GM18909 (cell line): ENCODE measurements around the gene CYTH3.
A peak's percentile ranks its signal among the peaks of the same experiment; 100 is the strongest.

Source experiments
- ATAC-seq: cut with Tn5 transposase; IDR thresholded peaks from one replicate; pipeline ENCODE4 v1.9.1; 2021; ENCODE audit warnings: mild to moderate bottlenecking; ENCODE audit not compliant: unreplicated experiment, poor library complexity

CYTH3 gene

DNA sequence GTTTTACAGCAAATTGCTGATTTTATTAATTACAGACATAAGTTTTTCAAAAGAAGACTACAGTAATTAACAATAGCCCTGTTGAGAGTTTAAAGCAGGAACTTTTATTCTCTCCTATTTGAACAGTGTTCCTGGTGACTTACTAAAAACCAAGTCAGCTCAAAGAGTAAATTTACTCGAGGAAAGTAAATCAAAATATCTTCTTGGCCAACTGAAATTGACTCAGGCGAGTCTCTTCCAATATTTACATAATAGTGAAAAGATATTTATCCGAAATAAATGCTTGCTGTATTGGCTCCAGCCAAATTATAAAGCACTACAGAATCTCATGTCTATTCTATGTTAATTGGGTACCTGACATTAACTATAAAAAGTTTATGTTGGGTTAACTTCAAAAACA, 13.2 kb downstream of the CYTH3 start:
- no peak for ATAC-seq

DNA sequence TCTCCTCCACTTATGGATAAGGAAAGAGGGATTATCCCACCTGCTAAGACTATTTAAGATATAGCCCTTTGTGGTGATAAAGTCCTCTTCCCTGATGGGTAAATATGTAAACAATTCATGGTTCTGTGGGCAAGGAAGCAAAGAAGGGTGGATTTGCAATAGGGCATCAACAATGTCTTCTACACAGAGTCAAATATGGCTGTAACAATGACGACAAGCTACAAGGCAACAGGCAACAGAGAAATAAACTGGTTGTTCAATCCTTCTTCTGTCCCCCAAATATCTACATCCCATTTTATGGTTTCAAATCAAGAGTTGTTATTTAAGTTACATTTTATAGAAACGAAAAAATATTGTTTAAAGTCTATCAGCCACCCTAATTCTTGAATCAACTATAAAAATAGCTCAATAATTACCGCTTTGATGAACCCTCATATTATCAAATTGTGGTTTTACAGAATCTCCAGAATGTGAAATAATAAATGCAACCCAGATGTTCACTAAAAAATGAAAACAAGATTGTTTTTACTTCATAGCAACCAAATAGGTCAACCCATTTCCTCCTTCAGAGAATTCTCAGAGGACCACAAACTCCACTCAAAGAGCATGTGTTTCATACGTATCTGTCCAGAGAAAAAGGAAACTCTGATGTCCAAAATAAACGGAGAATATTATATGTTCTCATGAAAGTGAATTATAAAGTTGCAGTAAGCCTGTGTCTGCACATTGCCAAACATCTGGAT, 13.8 kb downstream of the CYTH3 start:
- ATAC-seq: no peak

DNA sequence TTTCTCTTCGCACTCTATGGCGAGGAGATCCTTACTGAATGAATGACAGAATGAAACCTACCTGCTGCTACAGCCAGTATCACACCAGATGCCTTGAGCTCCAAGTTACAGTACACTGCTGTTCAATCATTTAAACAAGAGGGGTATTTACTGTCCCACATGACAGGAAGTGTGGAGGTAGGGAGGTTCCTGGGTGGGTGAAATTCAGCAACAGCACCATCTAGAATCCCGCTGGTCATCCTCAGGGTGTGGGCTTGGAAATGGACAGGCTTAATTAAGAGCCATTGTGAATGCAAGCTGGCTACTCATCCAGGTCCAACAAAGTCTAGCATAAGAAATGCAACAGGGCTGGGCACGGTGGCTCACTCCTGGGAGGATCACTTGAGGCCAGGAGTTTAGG, 14.7 kb downstream of the CYTH3 start:
- ATAC-seq: peak; percentile 38

DNA sequence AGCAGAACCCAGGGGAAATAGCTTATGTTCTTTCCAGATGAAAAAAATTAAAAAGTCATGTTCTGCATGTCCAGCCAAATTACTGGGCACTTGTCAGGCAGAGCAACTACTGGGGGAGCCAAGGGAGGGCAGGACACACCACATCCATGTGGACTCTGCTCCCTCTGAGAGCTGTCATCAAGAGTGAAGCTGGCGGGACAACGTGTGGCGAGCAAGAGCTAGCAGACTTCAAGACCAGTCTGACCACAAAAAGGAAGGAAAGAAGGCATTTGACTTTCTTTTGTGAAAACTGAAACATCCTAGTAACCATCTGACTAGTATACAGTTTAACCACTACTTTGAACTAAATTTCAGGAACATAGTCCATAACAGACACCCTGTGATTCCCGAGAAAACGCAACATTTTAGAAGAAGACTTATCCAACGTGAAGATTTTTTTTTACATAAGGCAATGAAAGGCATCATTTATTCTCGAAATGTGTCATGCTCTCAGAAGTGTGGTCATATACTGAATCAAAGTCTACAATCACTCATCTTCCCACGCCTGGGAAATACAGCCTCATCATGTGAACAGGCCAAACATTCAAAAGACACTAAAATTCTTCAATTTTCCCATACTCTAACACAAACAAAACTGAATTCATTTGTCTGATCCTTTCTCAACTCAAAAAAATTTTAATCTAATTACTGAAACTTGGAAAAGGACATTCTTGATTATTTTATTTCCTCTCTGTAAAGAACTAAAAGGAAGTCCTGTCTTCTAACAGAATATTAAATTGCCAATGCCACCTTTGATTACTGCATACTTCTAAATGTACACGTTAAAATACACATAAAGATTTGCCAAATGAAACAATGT, 15.5 kb downstream of the CYTH3 start:
- ATAC-seq: peak; percentile 80

DNA sequence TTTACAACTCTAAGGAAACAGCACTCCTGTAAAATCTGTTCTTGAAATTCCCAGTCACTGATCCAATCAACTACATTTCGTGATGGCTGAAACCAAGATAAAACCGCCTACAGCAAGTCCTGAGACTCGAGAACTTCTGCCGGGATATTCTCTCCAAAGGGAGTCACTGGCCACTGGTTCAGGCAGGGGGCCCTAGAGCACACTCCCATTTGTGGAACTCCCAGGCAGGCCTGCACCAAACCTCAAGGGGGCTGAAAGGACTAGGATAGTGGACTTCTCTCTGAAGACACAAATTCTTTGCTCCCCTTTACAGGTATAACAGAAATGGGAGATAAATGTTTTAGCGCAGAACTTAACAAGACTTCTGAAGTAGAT, 16.3 kb downstream of the CYTH3 start:
- ATAC-seq: no peak

DNA sequence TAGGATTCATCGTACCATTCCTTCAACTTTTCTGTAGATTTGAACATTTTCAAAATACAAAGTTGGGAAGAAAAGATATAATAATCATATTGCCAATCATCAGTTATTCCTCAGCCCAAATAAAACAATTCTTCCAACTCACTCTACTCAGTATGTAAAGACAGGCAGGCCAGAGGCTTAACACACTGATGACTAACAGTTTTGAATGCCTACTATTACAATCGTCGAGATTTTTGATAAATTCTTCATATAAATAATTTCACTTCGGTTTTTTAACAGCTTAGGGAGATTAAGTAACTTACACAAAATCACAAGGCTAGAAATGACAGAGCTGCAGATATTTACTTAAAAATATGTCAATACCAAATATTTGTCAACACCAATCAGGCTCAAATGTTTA, 17.6 kb downstream of the CYTH3 start:
- no peak for ATAC-seq

DNA sequence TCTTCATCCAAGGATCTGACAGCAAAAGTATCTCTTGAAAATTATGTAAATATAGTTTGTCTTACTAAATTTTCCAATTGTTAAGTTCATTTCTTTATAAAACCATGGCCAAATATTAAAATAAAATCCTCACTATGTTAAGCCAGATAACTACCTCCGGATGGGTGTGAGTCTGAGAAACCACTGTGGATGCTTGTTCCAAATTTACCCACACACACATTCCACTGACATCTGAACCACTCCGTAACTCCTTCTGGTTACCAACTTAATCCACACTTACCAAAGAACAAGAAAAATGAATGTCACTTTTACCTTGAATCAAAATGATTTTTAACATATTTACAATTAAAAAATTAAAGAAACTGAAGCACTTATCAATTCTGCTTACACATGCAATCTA, 19.7 kb downstream of the CYTH3 start:
- no peak for ATAC-seq

DNA sequence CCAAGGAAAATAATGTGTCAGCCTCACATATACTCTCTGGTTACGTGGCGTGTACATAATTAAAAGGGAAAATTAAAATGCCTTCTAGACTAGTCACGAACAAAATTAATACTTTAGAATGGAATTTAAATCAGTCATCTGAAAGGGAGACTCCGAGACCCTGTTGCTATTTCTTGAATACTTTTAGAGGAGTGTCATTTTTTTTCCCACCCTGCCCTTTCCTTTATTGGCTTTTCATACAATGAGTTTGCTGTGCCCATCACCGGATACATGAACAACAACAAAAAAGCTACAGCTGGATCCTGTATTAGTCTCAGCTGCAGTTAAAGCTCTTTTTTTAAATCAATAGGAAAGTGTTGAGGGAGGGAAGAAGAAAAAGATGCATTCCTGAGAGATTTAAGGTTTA, 20.1 kb downstream of the CYTH3 start:
- ATAC-seq: no peak

DNA sequence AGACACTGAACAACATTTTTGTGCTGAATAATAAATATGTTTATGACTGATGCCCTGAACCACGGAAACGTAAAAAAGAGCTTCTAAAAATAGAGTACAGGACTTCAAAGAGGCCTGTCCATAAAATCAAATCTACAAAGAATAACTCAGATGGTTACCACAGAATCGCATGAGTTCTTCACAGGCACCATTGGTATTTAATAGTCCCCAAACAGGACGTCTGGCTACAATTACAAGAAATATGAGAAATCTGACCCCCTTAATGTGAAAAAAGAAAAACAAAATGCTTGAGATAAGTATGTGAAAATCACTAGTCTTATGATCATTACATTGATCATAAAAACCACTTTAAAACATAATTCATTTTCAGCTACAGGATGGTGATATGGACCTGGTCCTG, 20.8 kb downstream of the CYTH3 start:
- no peak for ATAC-seq

DNA sequence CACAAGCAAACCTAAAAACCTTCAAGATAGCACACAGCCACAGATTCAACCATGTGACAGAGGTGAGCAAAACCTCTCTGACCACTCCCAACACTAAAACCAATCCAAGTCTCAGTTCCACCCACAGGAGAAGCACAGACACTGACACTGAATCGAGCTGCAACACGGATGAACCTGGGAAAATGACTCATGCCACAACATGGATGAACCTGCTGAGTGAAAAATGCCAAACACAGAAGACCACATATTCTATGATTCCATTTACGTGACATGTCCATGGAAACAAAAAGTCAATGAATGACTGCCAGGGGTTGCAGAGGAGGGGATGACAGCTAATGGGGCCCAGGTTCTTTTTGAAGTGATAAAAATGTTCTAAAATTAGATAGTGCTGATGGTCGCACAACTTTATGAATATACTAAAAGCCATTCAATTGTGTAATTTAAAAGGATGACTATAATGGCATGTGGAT, 22.0 kb downstream of the CYTH3 start:
- ATAC-seq: peak; percentile 84

DNA sequence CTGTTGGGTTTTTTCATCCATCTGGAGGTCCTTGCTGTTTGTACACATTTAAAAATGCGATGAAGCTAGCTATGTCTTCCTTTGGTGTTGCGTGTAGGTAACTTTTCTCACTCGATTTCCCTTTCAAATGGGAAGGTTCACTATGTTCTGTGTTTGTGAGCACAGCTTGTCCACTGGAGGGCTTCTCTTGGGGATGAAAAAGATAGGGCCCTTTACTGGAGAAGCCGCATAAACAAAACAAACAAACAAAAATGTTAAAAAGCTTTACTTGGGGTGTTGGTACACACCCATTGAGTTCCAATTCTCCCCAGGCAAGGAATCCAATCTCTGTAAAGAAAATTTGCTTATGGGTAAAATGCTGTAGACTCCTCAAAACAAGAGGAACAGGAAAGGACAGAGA, 23.4 kb downstream of the CYTH3 start:
- ATAC-seq: no peak

DNA sequence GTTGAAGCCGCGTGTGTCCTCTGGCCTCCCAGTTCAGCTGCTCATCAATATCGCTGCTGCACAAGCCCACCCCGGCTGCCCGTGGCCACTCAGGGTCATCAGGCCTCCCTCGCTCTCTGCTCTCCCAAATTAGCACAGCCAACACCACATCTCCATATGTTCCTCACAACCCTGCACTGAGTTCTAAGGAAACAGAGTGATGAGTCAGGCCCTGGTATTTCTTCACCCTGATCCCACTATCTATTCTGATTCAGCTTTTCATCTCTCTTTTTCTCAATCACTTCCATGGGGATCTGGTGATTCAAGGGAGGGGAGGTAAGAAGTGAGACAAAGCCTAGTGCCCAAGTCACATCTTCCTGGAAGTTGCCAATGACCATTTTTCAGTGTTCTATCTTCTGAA, 23.8 kb downstream of the CYTH3 start:
- no peak for ATAC-seq

DNA sequence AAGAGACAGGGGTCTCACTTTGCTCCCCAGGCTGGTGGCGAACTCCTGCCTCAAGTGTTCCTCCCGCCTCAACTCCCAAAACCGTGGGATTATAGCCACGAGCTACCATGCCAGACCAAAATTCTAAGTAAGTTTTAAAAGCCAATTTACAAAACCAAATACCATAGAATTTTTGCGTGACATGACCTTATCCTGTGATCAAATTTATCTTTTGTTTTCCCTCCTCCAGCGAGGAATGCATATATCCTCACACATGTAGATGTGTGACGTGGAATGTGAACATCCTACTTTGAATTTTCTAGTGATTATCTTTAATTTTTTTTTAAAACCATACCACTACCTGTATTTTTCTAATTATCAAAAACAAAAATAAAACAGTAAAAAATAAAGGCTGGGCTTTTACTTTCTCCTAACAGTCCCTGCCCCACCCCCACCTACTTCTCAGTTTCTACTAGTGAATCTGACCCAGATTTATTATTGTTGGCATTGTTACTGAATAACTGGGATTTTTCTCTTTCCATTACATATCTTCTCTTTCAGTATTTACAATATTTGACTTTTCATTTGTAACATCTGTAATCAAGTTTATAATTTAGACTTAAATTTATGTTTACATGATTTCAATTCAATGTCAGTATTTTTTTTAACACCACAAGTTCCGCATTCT, 26.0 kb downstream of the CYTH3 start:
- no peak for ATAC-seq

DNA sequence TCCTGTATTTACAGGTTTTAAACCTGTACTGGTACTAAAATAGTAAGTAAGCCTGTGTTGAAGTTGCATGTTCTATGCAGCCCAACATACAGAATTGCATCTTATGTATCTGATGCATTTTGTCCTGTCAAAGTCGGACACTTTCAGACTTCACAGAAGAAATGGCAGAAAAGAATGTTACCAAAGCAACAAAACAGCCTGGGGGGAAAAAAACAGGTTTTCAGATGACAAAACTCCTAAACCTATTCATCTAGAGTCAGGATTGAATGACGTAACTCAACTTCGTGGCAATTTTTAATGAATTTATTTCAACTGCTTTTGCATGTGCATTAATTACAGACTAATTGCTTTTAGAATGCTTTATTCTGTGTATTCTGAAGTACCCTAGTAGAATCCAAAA, 28.4 kb downstream of the CYTH3 start:
- ATAC-seq: no peak

DNA sequence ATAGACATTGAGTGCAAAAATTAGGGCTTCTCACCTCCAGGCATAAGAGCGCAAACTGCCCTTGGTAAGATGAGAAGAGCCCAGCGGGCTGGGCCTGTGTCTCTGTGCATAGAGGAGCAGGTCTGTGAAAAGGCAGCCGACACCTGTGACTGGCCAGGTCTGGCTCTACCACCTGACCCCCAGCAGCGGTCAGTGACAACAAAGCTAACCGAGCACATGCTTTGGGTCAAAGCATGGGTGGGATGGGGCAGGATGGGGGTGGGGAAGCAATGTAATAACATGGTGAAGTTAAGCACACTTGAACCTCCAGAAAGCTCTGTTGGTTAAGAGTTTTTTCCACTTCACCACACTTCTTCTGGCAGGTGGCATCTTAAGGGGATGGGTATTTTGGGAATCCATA, 29.3 kb downstream of the CYTH3 start:
- ATAC-seq: no peak

DNA sequence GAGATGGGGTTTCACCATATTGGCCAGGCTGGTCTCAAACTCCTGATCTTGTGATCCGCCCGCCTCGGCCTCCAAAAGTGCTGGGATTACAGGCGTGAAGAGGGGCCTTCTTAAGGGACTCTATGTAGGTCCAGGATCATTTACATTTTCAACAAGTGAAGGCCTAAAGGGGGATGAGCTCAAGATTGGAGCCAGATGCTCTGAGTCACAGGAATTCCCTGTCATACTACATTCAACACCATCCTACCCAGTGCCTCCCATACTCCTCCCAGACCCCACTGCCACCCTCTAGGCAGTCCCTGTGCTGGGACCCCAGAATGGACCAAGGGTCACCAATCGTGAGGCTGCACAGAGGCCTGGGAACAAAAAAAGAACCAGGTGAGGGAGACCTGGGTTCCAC, 29.9 kb downstream of the CYTH3 start:
- ATAC-seq: no peak

DNA sequence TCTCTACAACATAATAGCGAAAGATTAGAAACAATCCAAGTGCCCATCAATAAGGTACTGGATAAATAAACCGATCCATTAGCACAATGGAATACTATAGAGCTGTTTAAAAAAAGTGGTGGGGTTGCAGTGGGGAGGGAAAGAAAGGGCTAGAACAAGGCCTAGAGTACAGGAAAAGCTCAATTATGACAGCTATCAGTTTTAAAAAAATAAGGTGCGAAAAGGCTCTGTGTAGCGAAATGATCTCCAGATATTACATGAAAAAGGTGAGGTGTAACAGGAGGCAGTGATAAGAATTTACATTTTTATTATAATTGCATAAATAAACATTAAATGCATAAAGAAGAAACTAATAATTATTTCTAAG, 30.8 kb downstream of the CYTH3 start:
- ATAC-seq: no peak

DNA sequence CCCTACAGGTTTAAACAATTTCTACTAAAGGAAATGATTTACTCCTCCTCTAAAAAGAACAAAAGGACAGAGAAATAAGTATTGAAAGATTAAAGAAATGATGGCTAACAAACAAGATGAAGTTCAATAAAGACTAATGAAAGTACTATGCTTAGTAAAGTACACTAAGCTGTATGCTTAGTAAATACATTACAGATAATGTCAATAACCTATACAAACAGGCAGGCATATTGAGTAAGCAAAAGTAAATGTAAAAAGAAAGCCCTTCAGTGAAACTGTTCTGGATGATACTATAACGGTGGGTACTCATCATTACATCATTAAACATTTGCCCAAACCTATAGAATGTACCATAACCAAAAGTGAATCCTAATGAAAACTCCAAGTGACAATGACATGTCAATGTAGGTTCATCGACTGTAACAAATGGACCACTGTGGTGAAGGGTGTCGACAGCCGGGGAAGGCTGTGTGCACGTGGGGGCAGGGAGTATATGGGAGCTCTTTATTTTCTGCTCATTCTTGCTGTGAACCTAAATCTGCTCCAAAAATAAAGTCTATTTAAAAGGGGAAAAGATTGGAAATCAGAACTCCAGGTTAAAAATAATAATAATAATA, 34.0 kb downstream of the CYTH3 start:
- no peak for ATAC-seq

DNA sequence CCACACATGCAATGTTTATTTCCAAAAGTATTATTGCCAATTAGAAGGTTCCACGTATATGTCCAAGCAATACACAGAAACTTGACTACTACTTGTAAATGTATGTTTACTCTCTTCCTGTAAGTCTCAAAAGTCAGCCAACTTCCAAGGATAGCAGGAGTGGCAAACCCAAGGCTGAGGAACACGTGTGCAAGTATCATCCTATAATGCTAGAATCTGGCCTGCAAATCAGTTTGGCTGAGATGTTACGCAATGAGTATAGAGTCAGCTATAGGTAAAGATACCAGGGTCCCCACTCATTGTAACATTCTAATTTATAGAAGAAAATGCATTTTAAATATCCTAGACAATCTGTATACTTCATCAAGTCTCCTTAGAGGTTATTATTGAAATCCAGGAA, 34.7 kb downstream of the CYTH3 start:
- ATAC-seq: no peak

DNA sequence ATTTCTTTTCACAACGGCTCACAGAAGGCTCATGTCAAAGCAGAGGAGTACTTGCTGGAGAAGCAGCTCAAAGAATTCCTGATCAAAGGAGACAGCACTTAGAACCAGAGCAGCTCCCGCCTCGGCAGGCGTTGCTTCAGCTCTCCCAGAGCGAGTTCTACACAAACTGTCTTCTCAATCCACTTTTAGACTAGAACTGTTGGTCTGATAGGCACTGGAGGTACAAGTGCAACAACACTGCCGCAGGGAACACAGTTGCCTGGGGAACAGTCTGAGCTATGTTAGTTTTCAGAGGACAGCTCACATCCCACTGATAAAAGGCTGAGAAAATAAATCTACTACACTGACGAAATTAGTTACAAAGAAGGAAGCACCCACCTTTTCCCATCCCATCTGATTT, 35.4 kb downstream of the CYTH3 start:
- no peak for ATAC-seq
